Stimulated activated CD8-positive, alpha-beta memory T cell treated with anti-CD3 and anti-CD28 coated beads, Interleukin-7, amount 100 ng/mL, for 4 hours (primary cell): Measurements from ENCODE around the gene CENPA.
"Not testable (repeated sequence)": the region's sequence is repeated elsewhere in the genome, so short reads cannot be mapped to it uniquely, and the experiment has no call there.

Experiments used
- DNase-seq, 2 donors: peaks; one replicate each; pipeline ENCODE4 v3.0.0-alpha.2; 2020; ENCODE audit warnings: low read depth in 2 of 2

Gene CENPA

GRCh38 chr2:26786207-26787028, 562 bp downstream of the CENPA start:
- no peak for DNase-seq

- no peak for DNase-seq
Measured at GRCh38 chr2:26792720-26793119, 6.9 kb downstream of the CENPA start.

GRCh38 chr2:26793518-26793917, 7.7 kb downstream of the CENPA start:
- DNase-seq: no peak

GRCh38 chr2:26795135-26795534, 9.3 kb downstream of the CENPA start:
- DNase-seq: not testable (repeated sequence)

- DNase-seq: no peak
Measured at GRCh38 chr2:26801328-26801727, 15.5 kb downstream of the CENPA start.

- no peak for DNase-seq
Measured at GRCh38 chr2:26801796-26802195, 15.9 kb downstream of the CENPA start.

GRCh38 chr2:26805241-26805676, 19.4 kb downstream of the CENPA start:
- no peak for DNase-seq

- DNase-seq: no peak
Measured at GRCh38 chr2:26807788-26808460, 22.1 kb downstream of the CENPA start.

- no peak for DNase-seq
Measured at GRCh38 chr2:26809211-26809610, 23.4 kb downstream of the CENPA start.

GRCh38 chr2:26809876-26810577, 24.2 kb downstream of the CENPA start:
- no peak for DNase-seq

GRCh38 chr2:26811261-26811660, 25.4 kb downstream of the CENPA start:
- no peak for DNase-seq

GRCh38 chr2:26811791-26812694, 26.2 kb downstream of the CENPA start:
- DNase-seq: no peak

GRCh38 chr2:26812731-26813130, 26.9 kb downstream of the CENPA start:
- no peak for DNase-seq

- DNase-seq: not testable (repeated sequence)
Measured at GRCh38 chr2:26814072-26814765, 28.4 kb downstream of the CENPA start.

GRCh38 chr2:26816893-26817292, 31.0 kb downstream of the CENPA start:
- no peak for DNase-seq

- no peak for DNase-seq
Measured at GRCh38 chr2:26818255-26818654, 32.4 kb downstream of the CENPA start.

GRCh38 chr2:26818972-26819371, 33.1 kb downstream of the CENPA start:
- no peak for DNase-seq

GRCh38 chr2:26820932-26821331, 35.1 kb downstream of the CENPA start:
- no peak for DNase-seq

GRCh38 chr2:26822877-26823276, 37.0 kb downstream of the CENPA start:
- no peak for DNase-seq

- no peak for DNase-seq
Measured at GRCh38 chr2:26838121-26838906, 52.5 kb downstream of the CENPA start.
